C1 segment of cervical spinal cord (tissue), 14 donors: ENCODE measurements around the gene PIP5K1B.
A peak's percentile ranks its signal among the peaks of the same experiment; 100 is the strongest.
"Not testable (repeated sequence)": the region's sequence is repeated elsewhere in the genome, so short reads cannot be mapped to it uniquely, and the experiment has no call there.

Source experiments
- DNase-seq, 14 donors: peaks; one replicate each; lab custom pipeline; 2025; lab: John Stamatoyannopoulos, UW

PIP5K1B gene

DNA sequence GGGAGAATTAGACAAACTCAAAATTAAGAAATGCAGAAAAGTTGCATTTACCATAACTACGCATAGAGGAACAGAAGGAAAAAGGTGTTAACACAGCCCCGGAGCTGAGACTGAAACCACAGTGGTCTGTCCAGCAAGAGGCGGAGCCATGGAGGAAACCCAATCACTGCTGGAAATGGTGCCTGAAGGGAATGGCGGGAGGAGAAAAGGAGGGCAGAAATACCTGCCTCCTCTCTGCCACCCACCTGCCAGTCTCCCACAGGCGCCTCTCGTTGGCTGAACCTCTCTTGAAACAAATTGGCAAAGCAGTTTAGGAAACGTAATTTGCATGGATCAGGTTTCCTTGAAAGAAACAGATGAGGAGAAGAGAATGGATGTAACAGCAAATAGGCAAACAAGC, 318.6 kb downstream of the PIP5K1B start:
- DNase-seq = peak in 1 of 14 donors; percentile 46

DNA sequence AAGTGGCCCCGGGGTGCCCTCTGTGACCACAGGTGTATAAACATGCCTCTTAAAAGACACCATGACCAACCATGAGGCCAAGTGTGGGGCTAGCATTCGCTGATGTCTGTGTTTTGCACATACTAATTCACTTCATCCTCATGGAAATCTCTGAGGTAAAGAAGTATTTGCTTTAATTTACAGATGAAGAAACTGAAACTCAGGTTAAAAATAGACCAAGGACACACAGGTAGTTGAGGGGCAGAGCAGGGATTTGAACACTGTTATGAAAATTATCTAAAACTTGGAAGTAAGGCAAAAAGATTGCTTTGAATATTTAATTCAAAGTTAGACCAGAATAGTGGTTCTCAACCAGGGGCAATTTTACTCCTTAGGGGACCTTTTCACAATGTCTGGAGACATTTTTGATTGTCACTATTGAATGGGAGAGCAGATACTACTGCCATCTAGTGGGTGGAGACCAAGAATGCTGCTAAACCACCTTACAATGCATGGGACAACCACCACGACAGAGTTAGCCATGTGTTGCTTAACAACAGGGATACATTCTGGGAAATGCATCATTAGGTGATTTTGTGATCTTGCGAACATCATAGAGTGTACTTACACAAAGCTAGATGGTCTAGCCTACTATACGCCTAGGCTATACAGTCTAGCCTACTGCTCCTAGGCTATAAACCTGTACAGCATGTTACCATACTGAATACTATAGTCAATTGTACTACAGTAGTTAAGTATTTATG, 322.5 kb downstream of the PIP5K1B start:
- DNase-seq = peak in 2 of 14 donors; percentile 17 to 41

- no peak for DNase-seq
These were observed 323.7 kb downstream of the PIP5K1B start for GRCh38 chr9:69028754-69029153.

- no peak for DNase-seq
These were observed 324.5 kb downstream of the PIP5K1B start for GRCh38 chr9:69029535-69029934.

- DNase-seq = no peak
These were observed 326.0 kb downstream of the PIP5K1B start for GRCh38 chr9:69030851-69031645.

DNA sequence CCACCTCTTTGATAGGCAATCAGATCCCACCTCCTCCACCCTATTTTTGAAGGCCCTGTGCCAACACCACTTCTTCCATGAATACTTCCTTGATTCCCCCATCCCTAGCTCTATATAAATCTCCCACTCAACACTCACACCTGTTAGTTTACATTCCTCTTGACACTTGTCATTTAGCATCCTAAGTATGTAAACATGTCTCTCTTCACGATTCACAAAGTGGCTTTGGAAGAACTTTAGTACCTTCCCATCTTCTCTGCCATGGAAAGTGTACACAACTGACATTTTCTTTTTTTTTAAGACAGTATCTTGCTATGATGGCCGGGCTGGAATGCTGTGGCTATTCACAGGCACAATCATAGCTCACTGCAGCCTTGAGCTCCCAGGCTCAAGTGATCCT, 329.0 kb downstream of the PIP5K1B start:
- DNase-seq = no peak

DNA sequence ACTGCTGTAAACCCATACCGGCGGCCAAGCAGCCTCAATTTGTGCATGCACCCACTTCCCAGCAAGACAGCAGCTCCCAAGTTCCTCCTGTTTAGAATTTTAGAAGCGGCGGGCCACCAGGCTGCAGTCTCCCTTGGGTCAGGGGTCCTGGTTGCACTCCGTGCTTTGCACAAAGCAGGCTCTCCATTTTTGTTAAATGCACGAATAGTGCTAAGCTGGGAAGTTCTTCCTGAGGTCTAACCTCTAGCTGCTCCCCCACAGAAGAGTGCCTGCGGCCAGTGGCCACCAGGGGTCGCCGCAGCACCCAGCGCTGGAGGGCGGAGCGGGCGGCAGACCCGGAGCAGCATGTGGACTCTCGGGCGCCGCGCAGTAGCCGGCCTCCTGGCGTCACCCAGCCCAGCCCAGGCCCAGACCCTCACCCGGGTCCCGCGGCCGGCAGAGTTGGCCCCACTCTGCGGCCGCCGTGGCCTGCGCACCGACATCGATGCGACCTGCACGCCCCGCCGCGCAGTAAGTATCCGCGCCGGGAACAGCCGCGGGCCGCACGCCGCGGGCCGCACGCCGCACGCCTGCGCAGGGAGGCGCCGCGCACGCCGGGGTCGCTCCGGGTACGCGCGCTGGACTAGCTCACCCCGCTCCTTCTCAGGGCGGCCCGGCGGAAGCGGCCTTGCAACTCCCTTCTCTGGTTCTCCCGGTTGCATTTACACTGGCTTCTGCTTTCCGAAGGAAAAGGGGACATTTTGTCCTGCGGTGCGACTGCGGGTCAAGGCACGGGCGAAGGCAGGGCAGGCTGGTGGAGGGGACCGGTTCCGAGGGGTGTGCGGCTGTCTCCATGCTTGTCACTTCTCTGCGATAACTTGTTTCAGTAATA, 330.6 kb downstream of the PIP5K1B start, which contains the start of gene FXN:
Gene FXN, plus strand, starts transcription at position 315 of the 871 bp plus-strand sequence. Its CDS starts 31 bp downstream, at position 346.
- DNase-seq = peak in 13 of 14 donors; percentile 42 to 86 (median 77)

GRCh38 chr9:69036309-69036708, 331.3 kb downstream of the PIP5K1B start:
- DNase-seq = peak in 1 of 14 donors; percentile 58

- DNase-seq = no peak
These were observed 331.8 kb downstream of the PIP5K1B start for GRCh38 chr9:69036799-69037198.

DNA sequence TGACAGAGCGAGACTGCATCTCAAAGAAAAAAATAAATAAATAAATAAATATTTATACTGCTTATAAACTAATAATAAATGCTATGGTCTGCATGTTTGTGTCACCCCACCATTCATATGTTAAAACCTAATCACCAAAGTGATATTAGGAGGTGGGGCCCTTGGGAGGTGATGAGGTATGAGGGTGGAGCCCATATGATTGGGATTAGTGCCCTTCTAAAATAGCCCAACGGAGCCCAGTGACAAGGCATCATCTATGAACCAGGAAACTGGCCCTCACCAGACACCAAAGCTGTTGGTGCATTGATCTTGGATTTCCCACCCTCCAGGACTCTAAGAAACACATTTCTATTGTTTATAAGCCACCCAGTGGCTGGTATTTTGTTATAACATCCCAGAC, 335.6 kb downstream of the PIP5K1B start:
- DNase-seq = no peak

- no peak for DNase-seq
These were observed 339.5 kb downstream of the PIP5K1B start for GRCh38 chr9:69044240-69045219.

- DNase-seq = no peak
These were observed 340.8 kb downstream of the PIP5K1B start for GRCh38 chr9:69045821-69046220.

- no peak for DNase-seq
These were observed 341.7 kb downstream of the PIP5K1B start for GRCh38 chr9:69046723-69047122.

DNA sequence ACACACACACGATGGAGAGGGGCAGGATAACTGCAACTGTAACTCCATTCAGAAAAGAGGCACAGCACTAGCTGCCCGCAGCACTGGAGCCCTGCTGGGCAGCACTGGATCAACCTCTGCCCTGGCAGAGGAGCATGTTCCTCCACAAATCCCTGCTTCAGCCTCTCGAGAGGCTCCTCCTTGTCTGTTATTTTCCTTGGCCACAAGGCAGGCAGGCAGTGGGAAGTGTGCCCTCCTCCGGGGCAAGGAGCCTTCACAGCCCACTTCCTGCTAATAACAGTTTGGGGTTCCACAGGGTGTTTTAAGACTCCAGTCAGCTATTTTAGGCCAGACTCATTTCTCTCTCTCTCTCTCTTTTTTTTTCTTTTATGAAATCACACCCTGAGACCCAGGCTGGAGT, 342.3 kb downstream of the PIP5K1B start:
- no peak for DNase-seq

- no peak for DNase-seq
These were observed 344.1 kb downstream of the PIP5K1B start for GRCh38 chr9:69049094-69049493.

- DNase-seq = not testable (repeated sequence)
These were observed 345.9 kb downstream of the PIP5K1B start for GRCh38 chr9:69050936-69051335.

GRCh38 chr9:69054989-69055388, 349.9 kb downstream of the PIP5K1B start:
- DNase-seq = no peak

GRCh38 chr9:69056191-69056815, 351.3 kb downstream of the PIP5K1B start:
- no peak for DNase-seq

- no peak for DNase-seq
These were observed 353.1 kb downstream of the PIP5K1B start for GRCh38 chr9:69058101-69058500.
